ENCODE data around the gene SLC66A1. TPM values are rescaled to one million over a fixed set of nuclear protein-coding genes. Genes with fewer than 3 reads are reported as not detected.

The SLC66A1 gene
- total RNA-seq, 2 experiments from 2014 or later = 3.6 TPM

GRCh38 chr1:19368050-19368449, 55.9 kb downstream of the SLC66A1 start:
- no peak for TF ChIP-seq CTCF (IDR thresholded peaks at IDR 0.05)
- intact Hi-C loops (cut with micrococcal nuclease) = no loop called here
- Mint-ChIP-seq H3K4me1 (ENCODE audit: low read depth) (peaks cover 34% of the 10 kb centered on the region), H3K9me3 (no peaks in the 10 kb centered on the region), H3K27ac (no peak overlapping the region), H3K4me3 (no peak overlapping the region), H3K36me3 (ENCODE audit: low read depth) (no peaks in the 10 kb centered on the region), H3K27me3 (no peaks in the 10 kb centered on the region)
- ATAC-seq (no peak), DNase-seq (no peak)
- ChIA-PET CTCF (interaction anchor here (2.0 kb wide), 1 partner anchor 214 kb away, joined by 5 read pairs; no protein-coding TSS in a partner anchor), POLR2A (no interaction called here)

- peak overlapping the region; percentile 61 for H3K27ac Mint-ChIP-seq
- no peak overlapping the region for H3K4me3 Mint-ChIP-seq
- peaks cover 31% of the 10 kb centered on the region for H3K4me1 Mint-ChIP-seq (ENCODE audit: low read depth)
- TF ChIP-seq CTCF (IDR thresholded peaks at IDR 0.05) = no peak
- CTCF ChIA-PET = interaction anchor here (1.0 to 1.1 kb wide), 2 partner anchors 22 to 285 kb away, joined by 3 to 4 read pairs; no protein-coding TSS in a partner anchor
- DNase-seq = no peak
- POLR2A ChIA-PET = no interaction called here
- no peaks in the 10 kb centered on the region for H3K9me3 Mint-ChIP-seq
- H3K36me3 Mint-ChIP-seq (ENCODE audit: low read depth) = no peaks in the 10 kb centered on the region
- no peak for ATAC-seq
- H3K27me3 Mint-ChIP-seq = no peaks in the 10 kb centered on the region
- intact Hi-C loops (cut with micrococcal nuclease) = no loop called here
Observed at GRCh38 chr1:19368964-19369363, 56.8 kb downstream of the SLC66A1 start.

GRCh38 chr1:19369396-19370090, 57.4 kb downstream of the SLC66A1 start:
- intact Hi-C loops (cut with micrococcal nuclease) = no loop called here
- no peak overlapping the region for H3K4me3 Mint-ChIP-seq
- TF ChIP-seq CTCF (IDR thresholded peaks at IDR 0.05) = no peak
- no peaks in the 10 kb centered on the region for H3K27me3 Mint-ChIP-seq
- H3K36me3 Mint-ChIP-seq (ENCODE audit: low read depth) = no peaks in the 10 kb centered on the region
- ChIA-PET POLR2A (no interaction called here), CTCF (interaction anchor here (1.0 to 1.1 kb wide), 2 partner anchors 21 to 284 kb away, joined by 3 to 4 read pairs; no protein-coding TSS in a partner anchor)
- no peak for DNase-seq
- peak overlapping the region; percentile 3 for H3K27ac Mint-ChIP-seq
- ATAC-seq = no peak
- no peaks in the 10 kb centered on the region for H3K9me3 Mint-ChIP-seq
- peaks cover 29% of the 10 kb centered on the region for H3K4me1 Mint-ChIP-seq (ENCODE audit: low read depth)

DNA sequence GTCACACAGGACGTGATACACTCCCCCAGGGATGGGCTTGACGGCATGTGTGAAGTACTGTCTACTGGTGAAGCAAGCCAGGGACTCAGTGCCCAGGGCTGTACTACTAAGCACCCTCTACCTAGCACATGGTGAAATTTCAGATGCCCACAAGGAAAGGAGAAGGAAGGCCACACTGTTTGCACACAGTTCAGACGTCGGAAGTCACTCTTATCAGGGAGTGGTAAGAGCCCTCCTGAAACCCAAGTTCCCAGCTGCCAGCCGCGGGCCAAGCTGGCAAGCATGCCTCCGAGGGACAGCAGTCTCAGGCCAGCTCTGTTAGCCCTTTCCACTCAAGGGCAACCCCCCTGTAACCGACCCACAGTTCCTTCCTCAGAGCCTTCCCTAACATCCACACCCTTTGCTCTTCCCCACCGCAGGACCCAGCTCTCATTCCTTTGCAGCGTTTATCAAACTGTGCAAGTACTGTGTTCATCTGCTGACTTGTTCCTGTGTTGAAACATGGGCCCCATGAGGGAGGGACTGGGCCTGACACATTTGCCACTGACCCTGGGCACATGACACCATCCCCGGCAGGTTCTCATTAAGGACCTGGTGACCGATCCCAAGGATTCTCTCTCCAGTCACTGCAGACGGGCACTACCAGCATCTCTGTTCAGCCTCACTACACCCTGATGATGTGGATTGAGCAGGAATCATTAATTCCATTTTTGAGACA, 58.5 kb downstream of the SLC66A1 start:
- H3K9me3 Mint-ChIP-seq = no peaks in the 10 kb centered on the region
- H3K36me3 Mint-ChIP-seq (ENCODE audit: low read depth) = peaks cover 2% of the 10 kb centered on the region
- no peak for DNase-seq
- no peak for ATAC-seq
- peak overlapping the region; percentile 60 for H3K27ac Mint-ChIP-seq
- no peak overlapping the region for H3K4me3 Mint-ChIP-seq
- POLR2A ChIA-PET = no interaction called here
- CTCF ChIA-PET = no interaction called here
- H3K27me3 Mint-ChIP-seq = no peaks in the 10 kb centered on the region
- peaks cover 29% of the 10 kb centered on the region for H3K4me1 Mint-ChIP-seq (ENCODE audit: low read depth)
- intact Hi-C loops (cut with micrococcal nuclease) = no loop called here
- TF ChIP-seq CTCF (IDR thresholded peaks at IDR 0.05) = no peak

Data from activated CD8-positive, alpha-beta T cell treated with anti-CD3 and anti-CD28 coated beads for 36 hours (primary cell).